Activated CD4-positive, alpha-beta T cell treated with anti-CD3 and anti-CD28 coated beads for 1 hour (primary cell): ENCODE data around the gene OR13A1.
"Not testable (repeated sequence)": the region's sequence is repeated elsewhere in the genome, so short reads cannot be mapped to it uniquely, and the experiment has no call there.

Experiments used
- DNase-seq: peaks from one replicate; pipeline ENCODE4 v3.0.0-alpha.2; 2020

Gene OR13A1, protein sequence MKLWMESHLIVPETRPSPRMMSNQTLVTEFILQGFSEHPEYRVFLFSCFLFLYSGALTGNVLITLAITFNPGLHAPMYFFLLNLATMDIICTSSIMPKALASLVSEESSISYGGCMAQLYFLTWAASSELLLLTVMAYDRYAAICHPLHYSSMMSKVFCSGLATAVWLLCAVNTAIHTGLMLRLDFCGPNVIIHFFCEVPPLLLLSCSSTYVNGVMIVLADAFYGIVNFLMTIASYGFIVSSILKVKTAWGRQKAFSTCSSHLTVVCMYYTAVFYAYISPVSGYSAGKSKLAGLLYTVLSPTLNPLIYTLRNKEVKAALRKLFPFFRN

DNA sequence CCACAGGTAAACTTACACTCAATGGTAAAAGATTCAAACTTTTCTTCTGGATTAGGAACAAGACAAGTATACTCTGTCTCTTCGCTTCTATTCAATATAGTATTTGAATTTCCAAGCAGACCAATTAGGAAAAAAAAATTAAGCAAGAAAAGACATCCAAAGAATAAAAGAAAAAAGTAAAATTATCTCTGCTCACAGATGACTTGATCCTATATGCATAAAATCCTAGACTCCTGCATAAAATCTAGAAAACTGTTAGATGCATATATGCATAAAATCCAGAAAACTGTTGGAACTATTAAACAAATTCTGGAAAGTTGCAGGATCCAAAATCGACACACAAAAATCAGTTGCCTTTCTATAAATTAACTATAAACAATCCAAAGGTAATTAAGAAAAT is at the start of gene OR13A1:
TSS of gene OR13A1 (minus strand) at position 101 of the 400 bp plus-strand sequence. CDS start 11,186 bp downstream, outside the sequence.
- DNase-seq: no peak

DNA sequence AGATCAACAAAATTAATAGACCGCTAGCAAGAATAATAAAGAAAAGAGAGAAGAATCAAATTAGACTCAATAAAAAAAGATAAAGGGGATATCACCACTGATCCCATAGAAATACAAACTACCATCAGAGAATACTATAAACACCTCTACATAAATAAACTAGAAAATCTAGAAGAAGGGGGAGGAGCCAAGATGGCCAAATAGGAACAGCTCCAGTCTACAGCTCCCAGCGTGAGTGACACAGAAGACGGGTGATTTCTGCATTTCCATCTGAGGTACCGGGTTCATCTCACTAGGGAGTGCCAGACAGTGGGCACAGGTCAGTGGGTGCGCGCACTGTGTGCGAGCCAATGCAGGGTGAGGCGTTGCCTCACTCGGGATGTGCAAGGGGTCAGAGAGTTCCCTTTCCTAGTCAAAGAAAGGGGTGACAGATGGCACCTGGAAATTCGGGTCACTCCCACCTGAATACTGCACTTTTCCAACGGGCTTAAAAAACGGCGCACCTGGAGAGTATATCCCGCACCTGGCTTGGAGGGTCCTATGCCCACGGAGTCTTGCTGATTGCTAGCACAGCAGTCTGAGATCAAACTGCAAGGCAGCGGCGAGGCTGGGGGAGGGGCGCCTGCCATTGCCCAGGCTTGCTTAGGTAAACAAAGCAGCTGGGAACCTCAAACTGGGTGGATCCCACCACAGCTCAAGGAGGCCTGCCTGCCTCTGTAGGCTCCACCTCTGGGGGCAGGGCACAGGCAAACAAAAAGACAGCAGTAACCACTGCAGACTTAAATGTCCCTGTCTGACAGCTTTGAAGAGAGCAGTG is 46.8 kb upstream of the OR13A1 start:
- DNase-seq: not testable (repeated sequence)

DNA sequence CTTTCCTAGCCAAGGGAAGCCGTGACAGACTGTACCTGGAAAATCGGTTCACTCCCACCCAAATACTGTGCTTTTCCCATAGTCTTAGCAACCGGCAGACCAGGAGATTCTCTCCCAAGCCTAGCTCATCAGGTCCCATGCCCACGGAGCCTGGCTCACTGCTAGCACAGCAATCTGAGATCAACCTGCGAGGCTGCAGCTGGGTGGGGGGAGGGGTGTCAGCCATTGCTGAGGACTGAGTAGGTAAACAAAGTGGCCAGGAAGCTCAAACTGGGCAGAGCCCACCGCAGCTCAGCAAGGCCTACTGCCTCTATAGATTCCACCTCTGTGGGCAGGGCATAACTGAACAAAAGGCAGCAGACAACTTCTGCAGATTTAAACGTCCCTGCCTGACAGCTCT is 43.6 kb upstream of the OR13A1 start:
- DNase-seq: not testable (repeated sequence)

DNA sequence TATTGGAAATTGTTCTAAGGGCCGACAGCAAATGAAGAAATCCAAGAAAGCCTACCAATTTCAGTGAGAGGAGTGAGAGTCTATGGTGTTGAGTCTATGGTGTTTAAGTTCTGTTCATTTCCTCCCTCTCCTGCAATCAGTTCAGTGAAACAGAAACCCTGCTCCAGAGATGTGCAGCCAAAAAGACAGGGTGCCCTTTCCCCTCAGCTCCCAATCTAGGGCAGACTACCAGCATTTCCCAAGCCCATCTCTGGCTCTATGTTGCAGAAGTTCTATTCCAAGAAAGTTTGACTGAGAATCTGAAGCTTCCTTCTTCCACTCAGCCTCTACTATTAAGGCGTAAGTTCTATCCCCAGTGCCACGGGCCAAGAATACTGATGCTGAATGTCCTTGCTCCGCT is 40.1 kb upstream of the OR13A1 start:
- DNase-seq: no peak

DNA sequence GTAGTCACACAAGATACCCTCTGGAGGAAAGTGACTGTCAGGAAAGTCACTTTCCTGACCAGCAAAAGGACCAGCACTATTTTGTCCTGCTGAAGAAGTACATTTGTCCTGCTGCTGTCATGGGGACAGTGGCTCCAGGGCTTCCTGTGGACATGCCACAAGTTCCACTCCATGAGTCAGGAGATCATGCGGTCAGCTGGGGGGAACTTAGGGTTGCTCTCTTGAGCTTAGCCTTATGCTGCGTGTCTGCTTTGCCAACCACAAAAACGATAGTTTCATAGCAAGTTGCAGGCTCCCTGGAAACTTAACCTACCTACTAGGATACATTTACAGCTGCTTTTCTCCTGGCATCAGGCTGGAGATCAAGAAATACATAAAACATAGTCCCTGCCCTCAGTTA is 38.9 kb upstream of the OR13A1 start:
- DNase-seq: no peak

DNA sequence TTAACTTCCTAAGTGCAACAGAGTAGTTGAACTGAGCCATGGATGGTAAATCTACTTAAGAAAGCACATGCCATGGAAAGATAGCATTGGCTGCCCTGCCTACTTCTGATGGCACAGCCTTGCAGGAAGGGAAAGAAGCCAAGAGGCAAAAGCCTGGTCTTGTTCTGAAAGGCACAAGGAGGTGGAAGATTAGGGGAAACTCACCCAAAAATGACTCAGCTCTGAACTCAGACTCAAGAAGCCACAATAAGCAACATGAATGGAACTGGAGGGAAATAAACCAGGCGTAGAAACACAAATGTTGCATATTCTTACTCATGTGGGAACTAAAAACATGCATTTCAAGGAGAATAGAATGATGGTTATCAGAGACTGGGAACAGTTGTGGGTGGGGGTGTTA is 37.8 kb upstream of the OR13A1 start:
- no peak for DNase-seq

DNA sequence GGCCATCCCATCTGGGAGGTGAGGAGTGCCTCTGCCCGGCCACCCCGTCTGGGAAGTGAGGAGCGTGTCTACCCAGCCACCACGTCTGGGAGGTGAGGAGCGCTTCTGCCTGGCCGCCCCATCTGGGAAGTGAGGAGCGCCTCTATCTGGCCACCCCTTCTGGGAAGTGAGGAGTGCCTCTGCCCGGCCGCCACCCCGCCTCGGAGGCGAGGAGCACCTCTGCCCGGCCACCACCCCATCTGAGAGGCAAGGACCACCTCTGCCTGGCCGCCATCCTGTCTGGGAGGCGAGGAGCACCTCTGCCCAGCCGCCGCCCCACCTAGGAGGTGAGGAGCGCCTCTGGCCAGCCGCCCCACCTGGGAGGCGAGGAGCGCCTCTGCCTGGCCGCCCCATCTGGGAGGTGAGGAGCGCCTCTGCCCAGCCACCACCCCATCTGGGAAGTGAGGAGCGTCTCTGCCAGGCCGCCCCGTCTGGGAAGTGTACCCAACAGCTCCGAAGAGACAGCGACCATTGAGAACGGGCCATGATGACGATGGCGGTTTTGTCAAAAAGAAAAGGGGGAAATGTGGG is 32.9 kb upstream of the OR13A1 start:
- not testable (repeated sequence) for DNase-seq

DNA sequence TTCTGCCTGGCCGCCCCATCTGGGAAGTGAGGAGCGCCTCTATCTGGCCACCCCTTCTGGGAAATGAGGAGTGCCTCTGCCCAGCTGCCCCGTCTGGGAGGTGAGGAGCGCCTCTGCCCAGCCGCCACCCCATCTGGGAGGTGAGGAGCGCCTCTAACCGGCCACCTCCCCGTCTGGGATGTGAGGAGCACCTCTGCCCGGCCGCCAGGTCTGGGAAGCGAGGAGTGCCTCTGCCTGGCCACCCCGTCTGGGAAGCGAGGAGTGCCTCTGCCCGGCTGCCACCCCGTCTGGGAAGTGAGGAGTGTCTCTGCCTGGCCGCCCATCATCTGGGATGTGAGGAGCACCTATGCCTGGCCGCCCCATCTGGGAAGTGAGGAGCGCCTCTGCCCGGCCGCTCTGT is 32.1 kb upstream of the OR13A1 start:
- not testable (repeated sequence) for DNase-seq

DNA sequence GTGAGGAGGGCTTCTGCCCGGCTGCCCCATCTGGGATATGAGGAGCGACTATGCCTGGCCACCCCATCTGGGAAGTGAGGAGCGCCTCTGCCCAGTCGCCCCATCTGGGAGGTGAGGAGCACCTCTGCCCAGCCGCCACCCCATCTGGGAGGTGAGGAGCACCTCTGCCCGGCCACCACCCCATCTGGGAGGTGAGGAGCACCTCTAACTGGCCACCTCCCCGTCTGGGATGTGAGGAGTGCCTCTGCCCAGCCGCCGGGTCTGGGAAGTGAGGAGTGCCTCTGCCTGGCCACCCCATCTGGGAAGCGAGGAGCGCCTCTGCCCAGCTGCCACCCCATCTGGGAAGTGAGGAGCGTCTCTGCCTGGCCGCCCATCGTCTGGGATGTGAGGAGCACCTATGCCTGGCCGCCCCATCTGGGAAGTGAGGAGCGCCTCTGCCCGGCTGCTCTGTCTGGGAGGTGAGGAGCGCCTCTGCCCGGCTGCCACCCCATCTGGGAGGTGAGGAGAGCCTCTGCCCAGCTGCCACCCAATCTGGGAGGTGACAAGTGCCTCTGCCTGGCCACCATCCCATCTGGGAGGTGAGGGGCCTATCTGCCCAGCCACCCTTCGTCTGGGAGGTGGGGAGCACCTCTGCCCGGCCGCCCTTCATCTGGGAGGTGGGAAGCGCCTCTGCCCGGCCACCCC is 31.4 kb upstream of the OR13A1 start:
- DNase-seq: not testable (repeated sequence)

DNA sequence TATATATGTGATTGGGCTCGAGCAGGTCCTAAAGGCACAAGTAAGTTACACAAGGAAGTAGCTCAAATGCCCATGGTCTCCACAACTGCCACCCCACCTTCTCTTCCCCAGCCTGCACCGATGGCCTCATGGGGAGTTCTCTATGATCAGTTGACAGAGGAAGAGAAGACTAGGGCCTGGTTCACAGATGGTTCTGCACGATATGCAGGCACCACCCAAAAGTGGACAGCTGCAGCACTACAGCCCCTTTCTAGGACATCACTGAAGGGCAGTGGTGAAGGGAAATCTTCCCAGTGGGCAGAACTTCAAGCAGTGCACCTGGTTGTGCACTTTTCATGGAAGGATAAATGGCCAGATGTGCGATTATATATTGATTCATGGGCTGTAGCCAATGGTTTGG is 25.0 kb upstream of the OR13A1 start:
- DNase-seq: not testable (repeated sequence)

DNA sequence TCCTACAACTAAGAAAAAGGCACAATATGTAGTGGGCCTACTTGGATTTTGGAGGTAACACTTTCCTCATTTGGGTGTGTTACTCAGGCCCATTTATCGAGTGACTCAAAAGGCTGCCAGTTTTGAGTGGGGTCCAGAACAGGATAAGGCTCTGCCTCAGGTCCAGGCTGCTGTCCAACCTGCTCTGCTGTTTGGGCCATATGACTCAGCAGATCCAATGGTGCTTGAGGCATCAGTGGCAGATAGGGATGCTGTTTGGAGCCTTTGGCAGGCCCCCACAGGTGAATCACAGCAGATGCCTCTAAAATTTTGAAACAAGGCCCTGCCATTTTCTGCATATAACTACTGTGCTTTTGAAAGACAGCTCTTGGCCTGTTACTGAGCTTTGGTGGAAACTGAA is 24.5 kb upstream of the OR13A1 start:
- DNase-seq: no peak

DNA sequence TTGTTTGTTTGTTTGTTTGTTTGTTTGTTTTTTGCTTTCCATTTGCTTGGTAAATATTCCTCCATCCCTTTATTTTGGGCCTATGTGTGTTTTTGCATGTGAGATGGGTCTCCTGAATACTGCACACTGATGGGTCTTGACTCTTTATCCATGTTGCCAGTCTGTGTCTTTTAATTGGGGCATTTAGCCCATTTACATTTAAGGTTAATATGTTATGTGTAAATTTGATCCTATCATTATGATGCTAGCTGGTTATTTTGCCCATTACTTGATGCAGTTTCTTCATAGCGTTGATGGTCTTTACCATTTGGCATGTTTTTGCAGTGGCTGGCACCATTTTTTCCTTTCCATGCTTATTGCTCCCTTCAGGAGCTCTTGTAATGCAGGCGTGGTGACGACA is 16.4 kb upstream of the OR13A1 start:
- not testable (repeated sequence) for DNase-seq

DNA sequence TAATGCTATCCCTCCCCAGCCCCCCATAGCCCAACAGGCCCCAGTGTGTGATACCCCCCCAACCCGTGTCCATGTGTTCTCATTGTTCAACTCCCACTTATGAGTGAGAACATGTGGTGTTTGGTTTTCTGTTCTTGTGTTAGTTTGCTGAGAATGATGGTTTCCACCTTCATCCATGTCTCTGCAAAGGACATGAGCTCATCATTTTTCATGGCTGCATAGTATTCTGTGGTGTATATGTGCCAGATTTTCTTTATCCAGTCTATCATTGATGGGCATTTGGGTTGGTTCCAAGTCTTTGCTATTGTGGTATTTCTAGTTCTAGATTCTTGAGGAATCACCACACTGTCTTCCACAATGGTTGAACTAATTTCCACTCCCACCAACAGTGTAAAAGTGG is 11.5 kb upstream of the OR13A1 start:
- DNase-seq: not testable (repeated sequence)

DNA sequence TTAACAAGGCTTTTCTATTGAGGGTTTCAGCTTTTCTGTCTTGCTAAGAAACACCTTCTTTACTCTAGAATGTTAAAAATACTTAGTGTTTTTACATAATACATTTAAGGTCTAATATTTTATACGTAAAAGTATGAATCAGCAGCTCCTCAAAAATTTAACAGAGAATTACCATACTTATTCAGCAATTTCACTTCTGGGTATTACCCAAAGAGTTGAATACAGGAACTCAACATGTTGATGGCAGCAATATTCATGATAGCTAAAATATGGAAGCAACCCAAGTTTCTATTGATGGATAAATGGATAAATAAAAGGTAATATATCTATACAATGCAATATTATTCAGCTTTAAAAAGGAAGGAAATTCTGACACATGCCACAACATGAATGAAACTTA is 9.7 kb upstream of the OR13A1 start:
- no peak for DNase-seq

DNA sequence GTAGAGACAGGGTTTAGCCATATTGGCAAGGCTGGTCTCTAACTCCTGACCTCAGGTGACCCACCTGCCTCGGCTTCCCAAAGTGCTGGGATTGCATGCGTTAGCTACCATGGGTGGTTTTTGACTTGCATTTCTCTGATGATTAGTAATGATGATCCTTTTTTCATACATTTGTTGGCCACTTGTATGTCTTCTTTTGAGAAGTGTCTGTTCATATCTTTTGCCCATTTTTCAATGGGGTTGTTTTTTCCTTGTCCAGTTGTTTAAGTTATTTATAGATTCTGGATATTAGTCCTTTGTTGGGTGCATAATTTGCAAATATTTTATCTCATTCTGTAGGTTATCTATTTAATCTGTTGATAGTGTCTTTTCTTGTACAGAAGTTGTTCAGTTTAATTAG is 4.3 kb upstream of the OR13A1 start:
- DNase-seq: no peak

DNA sequence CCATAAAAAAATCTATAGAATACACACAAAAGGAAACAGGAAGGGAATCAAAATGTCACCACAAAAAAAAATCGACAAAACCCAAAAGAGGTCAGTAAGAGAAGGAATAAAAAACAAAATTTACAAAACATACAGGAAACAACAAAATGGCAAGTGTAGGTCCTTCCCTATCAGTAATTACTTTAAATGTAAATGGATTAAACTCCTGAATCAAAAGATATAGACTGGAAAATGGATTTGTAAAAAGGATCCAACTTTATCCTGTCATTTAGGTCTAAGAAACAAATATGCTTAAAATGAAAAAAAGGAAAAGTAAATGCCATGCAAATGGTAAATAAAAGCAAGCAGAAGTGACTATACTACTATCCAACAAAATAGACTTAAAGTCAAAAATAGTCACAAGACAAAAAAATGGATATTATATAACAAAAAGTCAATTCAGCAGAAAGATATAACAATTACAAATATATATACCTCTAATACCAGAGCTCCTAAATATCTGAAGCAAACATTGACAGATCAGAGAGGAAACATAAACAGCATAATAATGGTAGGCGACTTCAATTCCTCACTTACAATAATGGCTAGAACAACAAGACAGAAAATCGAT is 2.0 kb downstream of the OR13A1 start:
- no peak for DNase-seq

DNA sequence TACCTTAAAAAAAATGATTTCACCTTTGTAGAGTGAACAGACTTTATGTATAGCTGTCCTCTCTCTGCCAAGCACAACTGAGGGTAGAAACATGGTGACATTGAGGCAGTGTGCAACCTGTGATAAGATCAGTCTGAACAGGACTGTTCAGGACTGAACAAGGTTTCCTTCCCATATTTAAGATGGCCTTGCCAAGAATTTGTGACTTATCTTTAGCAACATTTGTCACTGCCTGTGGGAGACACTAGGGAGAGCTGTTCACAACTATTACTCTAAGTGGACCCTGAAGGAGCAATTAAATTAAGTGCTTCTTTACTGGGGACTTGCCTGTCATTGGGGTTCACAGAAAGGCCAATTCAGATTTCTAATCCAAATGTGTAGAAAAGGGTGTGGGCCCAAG is 6.7 kb downstream of the OR13A1 start:
- DNase-seq: no peak

DNA sequence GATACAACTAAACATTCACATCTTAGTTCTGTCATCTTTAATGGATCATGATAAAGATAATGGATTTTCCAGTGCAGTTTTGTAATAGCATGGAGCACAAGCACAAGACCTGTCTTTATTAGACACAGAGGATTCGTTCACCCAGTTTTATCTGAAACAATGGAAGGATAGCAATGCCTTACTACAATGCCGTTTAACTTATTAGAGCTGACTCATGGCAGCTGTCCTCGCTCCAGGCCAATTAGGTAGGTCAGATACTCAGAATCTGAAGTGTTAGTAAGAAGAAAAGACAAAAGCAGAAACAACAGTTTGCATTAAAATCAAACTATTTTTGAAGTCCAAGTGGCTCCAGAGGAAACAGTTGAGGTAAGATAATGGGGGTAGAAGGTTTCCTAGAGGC is 12.8 kb downstream of the OR13A1 start:
- DNase-seq: no peak

DNA sequence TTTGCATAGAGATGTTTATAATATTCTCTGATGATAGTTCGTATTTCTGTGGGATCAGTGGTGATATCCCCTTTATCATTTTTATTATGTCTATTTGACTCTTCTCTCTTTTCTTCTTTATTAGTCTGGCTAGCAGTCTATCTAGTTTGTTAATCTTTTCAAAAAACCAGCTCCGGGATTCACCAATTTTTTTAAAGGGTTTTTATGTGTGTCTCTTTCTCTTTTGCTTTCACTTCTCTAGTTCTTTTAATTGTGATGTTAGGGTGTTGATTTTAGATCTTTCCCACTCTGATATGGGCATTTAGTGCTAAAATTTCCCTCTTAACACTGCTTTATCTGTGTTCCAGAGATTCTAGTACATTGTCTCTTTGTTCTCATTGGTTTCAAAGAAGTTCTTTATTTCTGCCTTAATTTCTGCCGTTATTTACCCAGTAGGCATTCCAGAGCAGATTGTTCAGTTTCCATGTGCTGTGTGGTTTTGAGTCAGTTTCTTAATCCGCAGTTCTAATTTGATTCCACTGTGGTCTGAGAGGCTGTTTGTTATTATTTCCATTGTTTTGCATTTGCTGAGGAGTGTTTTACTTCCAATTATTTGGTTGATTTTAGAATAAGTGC is 17.0 kb downstream of the OR13A1 start:
- DNase-seq: not testable (repeated sequence)

DNA sequence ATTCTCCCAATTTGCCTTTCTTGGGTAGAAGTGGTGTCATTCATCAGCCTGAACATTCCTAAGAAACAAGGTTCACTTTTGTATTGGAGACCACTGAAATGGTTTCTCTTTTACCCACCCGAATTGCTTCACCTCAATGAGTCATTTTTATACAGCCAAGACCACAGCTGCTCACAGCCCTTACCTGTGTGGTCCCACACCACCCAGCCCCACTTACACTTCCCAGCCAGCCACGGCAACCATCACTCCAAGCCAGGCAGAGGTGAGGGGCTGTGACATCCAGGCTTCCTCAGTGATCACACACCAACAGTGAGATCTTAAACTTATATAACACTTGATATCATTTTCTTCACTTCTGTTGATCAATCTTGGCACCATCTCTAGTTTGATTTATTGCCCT is 20.7 kb downstream of the OR13A1 start:
- DNase-seq: no peak

DNA sequence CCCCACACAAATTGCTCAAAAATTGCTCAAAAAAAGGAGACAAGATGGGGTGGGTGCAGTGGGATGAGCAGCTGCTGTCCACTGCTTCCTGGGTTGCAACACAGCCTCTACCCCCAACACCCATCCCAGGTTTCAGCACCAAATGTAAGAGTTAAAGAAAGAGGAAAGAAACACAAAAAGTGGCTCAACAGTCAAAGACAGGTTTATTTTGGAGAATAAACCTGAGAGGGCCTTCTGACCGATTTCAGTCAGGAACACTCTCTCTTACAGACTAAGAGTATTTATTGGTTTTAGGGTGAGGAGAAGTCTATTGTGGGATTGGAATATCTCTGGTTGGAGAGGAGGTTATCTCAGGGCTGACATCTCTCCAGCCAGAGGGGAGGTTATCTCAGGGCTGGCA is 28.4 kb downstream of the OR13A1 start:
- no peak for DNase-seq

DNA sequence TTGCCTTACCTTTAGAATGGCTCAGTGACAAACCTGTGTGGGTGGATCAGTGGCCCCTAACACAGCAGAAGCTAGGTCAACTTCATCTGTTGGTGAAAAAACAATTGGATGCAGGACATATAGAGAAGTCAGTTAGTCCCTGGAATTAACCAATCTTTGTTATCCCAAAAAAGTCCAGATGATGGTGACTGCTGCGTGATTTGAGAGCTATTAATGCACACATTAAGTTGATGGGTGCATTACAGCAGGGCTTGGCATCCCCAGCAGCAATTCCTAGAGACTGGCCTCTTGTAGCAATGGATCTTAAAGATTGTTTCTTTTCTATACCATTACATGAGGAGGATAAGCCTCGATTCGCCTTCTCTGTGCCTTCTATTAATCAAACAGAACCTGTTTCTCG is 33.3 kb downstream of the OR13A1 start:
- no peak for DNase-seq
